SKM-1 treated with dmso at 0.1 percent for 144 hours (cell line): Measurements from ENCODE around the gene ANKS3.

ENCODE experiments used
- DNase-seq: peaks from one replicate; lab custom pipeline; 2025; ENCODE audit not compliant: unreplicated experiment; lab: John Stamatoyannopoulos, UW

The ANKS3 gene

GRCh38 chr16:4728676-4729075, 5.4 kb downstream of the ANKS3 start:
- no peak for DNase-seq

- DNase-seq, result no peak
These were observed 7.5 kb downstream of the ANKS3 start for GRCh38 chr16:4726616-4727015.

DNA sequence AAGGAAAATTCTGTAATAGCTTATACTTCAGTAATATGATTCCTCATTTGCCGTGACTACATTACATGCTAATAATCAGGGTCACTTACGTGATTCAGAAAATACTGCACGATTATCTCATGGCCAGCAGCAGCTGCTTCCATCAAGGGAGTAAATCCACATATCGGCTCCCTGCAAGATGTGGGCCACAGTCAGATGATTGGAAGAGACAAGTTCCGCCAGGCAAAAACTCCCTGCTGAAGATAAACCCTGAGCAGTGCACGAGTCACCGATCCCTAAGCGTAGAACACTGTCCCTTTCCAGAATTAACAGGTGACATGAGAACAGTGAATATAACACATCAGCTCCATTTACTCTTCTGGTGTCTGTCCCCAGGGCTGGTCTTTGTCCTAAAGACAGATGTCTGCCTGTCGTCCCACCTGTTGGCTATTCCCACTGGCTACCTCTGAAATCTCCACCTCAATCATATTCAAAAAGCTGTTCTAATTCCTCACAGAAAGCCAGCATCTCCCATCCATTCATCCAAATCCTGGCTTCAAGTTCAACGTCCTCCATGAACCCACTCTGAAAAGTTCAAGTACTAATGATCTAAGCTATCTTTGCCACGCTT, 9.3 kb downstream of the ANKS3 start:
- DNase-seq, result no peak

GRCh38 chr16:4723071-4723767, 10.9 kb downstream of the ANKS3 start:
- no peak for DNase-seq

DNA sequence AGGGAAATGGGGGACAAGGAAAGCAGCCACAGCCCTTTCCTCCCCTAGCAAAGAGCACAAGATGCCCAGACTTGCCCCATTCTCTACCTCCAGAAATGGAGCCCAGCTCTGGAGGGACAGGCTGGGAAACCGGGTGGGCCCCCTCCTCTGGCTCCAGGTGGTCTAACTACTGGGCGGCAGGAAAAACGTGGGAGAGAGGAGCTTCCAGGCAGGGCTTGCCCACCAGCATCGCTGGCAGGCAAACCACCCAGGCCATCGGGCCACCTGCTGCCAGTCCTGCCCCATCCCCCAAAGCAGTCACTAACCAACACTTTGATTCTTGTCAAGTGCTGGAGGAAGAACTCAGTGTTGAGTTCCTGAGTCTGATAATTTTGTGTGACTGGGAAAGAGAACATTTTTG, 15.6 kb downstream of the ANKS3 start:
- no peak for DNase-seq

DNA sequence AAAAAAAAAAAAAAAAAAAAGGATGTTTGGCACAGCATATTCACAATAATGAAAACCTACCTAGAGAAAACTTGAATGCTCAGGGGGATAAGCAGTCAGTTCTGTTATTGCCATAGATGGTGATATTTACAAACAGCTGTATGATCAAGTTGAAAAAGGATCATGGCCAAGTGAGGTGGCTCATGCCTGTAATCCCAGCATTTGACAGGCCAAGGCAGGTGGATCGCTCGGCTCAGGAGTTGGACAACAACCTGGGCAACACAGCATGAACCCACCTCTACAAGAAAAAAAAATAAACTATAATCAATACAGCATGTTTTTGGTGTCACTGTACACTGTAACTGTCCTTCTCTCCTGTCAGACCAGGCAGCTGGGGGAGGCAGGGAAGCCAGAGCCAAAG, 19.1 kb downstream of the ANKS3 start:
- DNase-seq, result no peak

DNA sequence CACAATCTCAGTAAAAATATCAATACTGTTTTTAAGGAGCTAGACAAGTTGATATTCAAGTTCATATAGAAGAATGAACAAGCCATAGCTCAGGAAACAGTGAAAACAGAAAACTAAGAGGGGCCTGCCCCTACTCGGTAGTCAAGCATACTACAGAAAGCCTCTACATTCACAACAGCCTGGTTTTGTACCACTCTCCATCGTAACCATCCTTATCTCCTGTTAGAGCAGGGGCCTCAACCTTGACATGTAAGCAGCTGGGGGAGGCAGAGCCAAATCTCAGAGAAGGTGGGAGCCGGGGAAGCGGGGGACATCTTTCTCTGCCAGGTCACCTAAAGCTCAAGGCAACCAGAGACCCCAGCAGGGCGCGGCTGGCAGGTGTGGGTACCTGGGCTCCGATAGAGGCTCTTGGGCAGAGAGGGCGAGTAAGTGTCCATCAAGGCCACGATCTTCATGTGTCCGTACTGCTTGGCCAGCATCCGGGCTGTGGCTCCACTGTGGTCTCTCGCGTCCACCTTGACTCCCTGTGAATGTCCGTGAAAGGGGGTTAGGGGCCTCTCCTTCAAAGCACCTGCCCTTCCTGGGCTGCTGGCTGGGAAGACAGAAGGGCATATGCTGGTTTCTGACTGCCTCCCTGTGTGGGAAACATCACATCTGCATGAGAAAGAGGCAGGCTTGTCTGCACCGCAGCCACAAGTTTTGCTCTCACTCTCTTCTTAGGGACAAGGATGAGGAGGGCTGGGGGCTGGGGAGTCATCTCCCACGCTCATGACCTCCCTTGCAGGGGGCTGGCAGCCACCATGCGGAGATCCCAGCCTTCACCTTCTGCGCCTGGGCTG, 20.2 kb downstream of the ANKS3 start:
- no peak for DNase-seq

- DNase-seq, result no peak
These were observed 24.6 kb downstream of the ANKS3 start for GRCh38 chr16:4709481-4709880.

DNA sequence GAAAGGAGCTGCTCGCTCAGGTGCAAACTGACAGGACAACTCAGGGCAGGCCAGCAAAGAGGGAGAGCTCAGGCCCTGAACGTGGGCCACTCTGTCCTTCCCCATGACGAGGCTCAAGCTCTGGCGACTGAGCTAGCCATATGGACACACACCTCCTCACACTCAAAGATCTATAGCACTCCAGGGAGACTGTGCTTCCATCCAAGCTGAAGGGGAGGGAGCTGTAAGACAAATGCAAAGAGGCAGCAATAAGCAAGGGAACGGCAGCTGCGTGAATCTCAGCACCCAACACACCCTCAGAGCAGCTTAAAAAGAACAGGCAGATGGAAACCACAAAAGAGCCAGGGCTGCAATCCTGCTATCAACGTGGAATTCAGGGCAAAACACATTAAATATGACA, 27.2 kb downstream of the ANKS3 start:
- DNase-seq, result no peak

GRCh38 chr16:4704913-4705312, 29.2 kb downstream of the ANKS3 start:
- no peak for DNase-seq

- no peak for DNase-seq
These were observed 29.6 kb downstream of the ANKS3 start for GRCh38 chr16:4704491-4704890.

DNA sequence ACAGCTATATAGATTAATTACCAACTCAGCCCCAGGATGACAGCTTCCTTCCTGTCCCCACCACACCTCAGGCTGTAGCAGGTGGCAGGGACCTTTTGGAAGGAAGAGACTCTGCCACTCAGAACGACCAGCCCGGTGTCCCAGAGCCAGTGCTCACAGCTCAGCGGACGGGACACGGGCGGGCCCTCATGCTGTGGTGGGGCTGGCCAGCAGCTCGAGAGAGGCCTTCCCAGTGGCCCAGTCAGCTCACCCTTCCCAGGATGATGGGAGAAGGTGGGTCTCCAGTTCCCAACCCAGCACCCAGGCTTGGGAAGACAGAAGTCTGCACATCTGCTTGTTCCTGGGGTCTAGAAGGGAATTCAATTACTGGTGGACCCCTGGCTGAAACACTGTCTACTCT, 30.2 kb downstream of the ANKS3 start:
- DNase-seq, result no peak

DNA sequence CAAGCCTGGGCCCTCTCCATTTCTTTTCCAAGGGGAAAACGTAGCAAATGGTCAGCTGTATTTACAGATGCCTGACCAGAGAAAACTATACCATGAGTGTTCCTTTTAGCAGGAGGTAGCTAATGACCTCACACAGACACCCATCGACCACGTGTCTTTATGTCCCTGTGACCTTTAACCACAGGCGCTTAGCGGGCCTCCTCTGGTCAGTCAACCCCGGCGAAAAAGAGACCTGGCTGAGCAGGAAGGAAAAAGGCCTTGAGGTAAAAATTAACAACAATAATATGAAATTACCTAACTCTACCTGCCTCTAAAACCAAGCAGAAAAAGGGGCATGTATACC, 31.6 kb downstream of the ANKS3 start:
- no peak for DNase-seq

DNA sequence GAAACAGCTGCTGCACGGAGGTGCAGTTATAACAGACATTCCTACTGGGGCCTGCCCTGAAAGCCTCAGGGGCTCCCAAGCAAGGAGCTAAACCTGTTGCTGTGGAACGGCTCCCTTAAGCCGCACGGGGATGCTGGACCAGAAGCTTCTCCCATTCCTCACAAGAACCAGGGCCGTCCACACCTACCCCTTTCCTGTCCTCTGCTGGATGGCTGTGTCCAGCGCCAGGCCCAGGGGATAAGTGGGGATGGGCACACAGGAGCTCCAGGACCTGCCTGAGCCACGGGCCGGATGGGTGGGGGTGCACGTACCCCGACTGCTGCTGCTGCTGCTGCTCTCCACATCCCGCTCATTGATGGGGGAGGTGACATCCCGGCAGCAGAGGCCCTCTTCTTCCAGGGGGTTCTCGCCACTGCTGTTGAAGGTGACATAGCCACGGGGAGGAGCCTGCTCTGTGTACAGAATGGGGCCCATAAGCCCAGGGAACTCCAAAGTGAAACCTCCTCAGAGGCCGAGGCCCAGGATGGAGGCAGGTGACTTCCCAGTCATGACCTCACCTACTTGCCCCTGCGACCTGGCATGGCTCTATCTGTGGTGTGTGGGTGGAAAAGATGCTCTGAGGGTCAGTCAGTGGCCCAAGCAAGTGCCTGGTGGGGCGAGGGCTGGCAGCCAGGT, 32.1 kb downstream of the ANKS3 start:
- DNase-seq, result no peak

- DNase-seq, result no peak
These were observed 32.9 kb downstream of the ANKS3 start for GRCh38 chr16:4700997-4701743.

- no peak for DNase-seq
These were observed 33.6 kb downstream of the ANKS3 start for GRCh38 chr16:4700380-4700996.

- no peak for DNase-seq
These were observed 35.0 kb downstream of the ANKS3 start for GRCh38 chr16:4699046-4699556.

- no peak for DNase-seq
These were observed 35.6 kb downstream of the ANKS3 start for GRCh38 chr16:4698321-4699045.

DNA sequence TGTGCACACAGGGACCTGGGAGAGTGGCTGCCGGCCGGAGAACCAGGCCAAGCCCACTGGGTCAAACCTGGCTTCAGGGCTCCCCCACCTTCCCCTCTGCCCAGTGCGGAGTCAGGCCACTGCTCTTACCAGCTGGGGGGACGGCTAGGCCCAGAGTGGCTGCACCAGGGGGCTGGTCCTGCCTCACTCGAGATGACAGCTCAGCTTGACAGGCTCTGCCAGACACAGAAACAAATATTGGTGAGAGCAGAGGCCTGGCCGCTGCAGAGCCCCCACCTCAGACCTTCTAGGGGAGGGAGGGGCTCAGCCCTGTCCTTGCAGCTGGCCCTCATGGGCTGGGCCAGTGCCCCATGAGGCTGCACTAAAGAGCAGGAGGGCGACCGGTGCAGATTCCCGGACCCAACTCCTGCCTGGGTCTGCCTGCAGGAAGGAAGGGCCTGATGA, 36.2 kb downstream of the ANKS3 start:
- DNase-seq, result no peak
